ENCODE results near the gene PET100.

PET100 gene

DNA sequence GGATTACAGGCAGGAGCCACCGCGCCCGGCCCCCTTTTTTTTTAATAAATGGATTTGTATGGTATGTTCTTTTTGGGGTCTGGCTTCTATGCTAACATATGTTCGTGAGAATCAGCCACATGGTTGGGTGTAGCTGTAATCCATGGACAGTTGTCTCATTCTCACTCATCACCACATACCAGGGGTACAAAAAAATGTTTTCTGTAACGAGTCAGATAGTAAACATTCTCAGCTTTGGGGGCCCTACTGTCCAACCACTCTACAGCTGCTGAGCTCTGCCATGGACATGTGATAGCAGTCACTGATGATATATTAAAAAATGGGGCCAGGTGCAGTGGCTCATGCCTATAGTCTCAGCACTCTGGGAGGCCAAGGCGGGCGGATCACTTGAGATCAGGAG lies 34.1 kb downstream of the PET100 start:
- Histone ChIP-seq H3K36me3 (replicated peaks) (no peaks in the 10 kb centered on the region), H3K4me3 (ENCODE audit: low read depth, low read length) (no peak overlapping the region), H3K27me3 (replicated peaks) (no peaks in the 10 kb centered on the region), H3K27ac (no peak overlapping the region)
- no peak for DNase-seq
- TF ChIP-seq, protein P1, sequence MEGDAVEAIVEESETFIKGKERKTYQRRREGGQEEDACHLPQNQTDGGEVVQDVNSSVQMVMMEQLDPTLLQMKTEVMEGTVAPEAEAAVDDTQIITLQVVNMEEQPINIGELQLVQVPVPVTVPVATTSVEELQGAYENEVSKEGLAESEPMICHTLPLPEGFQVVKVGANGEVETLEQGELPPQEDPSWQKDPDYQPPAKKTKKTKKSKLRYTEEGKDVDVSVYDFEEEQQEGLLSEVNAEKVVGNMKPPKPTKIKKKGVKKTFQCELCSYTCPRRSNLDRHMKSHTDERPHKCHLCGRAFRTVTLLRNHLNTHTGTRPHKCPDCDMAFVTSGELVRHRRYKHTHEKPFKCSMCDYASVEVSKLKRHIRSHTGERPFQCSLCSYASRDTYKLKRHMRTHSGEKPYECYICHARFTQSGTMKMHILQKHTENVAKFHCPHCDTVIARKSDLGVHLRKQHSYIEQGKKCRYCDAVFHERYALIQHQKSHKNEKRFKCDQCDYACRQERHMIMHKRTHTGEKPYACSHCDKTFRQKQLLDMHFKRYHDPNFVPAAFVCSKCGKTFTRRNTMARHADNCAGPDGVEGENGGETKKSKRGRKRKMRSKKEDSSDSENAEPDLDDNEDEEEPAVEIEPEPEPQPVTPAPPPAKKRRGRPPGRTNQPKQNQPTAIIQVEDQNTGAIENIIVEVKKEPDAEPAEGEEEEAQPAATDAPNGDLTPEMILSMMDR (IDR thresholded peaks at IDR 0.05; ENCODE audit: low read depth, low read length, missing control alignments) = no peak
- in situ Hi-C loops (cut with HindIII; ENCODE audit: low pct_ligation_motif_present, low sequenced_read_pairs) = no loop called here

DNA sequence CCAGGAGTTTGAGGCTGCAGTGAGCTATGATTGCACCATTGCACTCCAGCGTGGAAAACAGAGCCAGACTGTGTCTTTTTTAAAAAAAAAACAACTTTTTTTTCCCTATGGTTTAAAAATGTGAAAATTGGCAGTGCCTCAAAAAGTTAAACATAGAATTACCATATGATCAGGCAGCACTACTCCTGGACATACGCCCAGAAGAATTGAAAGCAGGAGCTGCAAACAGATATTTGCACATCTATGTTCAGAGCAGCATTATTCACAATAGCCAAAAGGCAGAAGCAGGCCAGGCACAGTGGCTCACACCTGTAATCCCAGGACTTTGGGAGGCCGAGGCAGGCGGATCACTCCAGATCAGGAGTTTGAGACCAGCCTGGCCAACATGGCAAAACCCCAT lies 35.5 kb downstream of the PET100 start:
- Histone ChIP-seq H3K36me3 (replicated peaks) (no peaks in the 10 kb centered on the region), H3K4me3 (ENCODE audit: low read depth, low read length) (no peak overlapping the region), H3K27me3 (replicated peaks) (no peaks in the 10 kb centered on the region), H3K27ac (no peak overlapping the region)
- TF ChIP-seq, protein P1 (IDR thresholded peaks at IDR 0.05; ENCODE audit: low read depth, low read length, missing control alignments) = no peak
- no peak for DNase-seq
- in situ Hi-C loops (cut with HindIII; ENCODE audit: low pct_ligation_motif_present, low sequenced_read_pairs) = no loop called here

DNA sequence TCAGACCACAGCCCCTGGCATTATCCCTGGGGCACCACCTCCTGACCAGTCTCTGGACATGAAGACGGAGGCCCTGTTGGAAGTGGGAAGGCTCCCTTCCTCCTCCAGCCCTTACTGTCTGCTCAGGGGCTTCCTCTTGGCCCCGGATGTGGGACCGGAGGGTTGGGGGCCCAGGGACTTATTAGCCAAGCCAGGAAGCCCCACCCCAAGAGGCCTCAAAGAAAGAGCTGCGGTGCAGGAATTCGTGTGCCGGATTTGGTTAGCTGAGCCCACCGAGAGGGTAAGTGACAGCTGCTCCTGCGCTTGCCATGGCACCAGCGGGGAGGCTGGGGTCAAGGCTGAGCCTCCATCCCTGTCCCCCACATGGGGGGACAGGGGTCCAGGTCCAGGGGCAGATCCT lies 39.2 kb downstream of the PET100 start, which contains the start of gene RETN:
Gene RETN, plus strand, starts transcription at position 208 of the 400 bp plus-strand sequence. CDS start 278 bp downstream, outside the sequence.
- no peaks in the 10 kb centered on the region for H3K27me3 ChIP-seq (replicated peaks)
- no peak for DNase-seq
- H3K27ac ChIP-seq = no peak within 1 kb of the TSS
- in situ Hi-C loops (cut with HindIII; ENCODE audit: low pct_ligation_motif_present, low sequenced_read_pairs) = no loop called here
- TF ChIP-seq, protein P1 (IDR thresholded peaks at IDR 0.05; ENCODE audit: low read depth, low read length, missing control alignments) = no peak
- H3K36me3 ChIP-seq (replicated peaks) = no peaks in the 10 kb centered on the region
- H3K4me3 ChIP-seq (ENCODE audit: low read depth, low read length) = no peak within 1 kb of the TSS

DNA sequence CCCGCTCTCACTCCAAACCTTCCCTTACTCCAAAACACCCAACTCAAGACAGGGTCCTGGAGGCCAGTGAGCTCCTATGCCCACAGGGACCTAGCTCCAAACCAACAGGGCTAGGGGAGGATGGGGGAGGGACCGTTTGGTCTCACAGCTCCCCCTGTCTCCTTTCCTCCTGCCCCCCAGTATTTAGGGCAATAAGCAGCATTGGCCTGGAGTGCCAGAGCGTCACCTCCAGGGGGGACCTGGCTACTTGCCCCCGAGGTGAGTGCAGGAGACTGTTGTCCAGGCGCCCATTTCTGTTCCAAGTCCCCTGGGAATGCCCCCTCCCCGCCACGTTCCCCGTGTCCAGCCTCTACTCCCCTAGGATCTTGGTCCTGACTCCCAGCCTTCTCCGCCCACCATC lies 40.0 kb downstream of the PET100 start:
- Histone ChIP-seq H3K4me3 (ENCODE audit: low read depth, low read length) (no peak overlapping the region), H3K36me3 (replicated peaks) (no peaks in the 10 kb centered on the region), H3K27ac (no peak overlapping the region), H3K27me3 (replicated peaks) (no peaks in the 10 kb centered on the region)
- no peak for DNase-seq
- in situ Hi-C loops (cut with HindIII; ENCODE audit: low pct_ligation_motif_present, low sequenced_read_pairs) = no loop called here
- TF ChIP-seq, protein P1 (IDR thresholded peaks at IDR 0.05; ENCODE audit: low read depth, low read length, missing control alignments) = no peak

DNA sequence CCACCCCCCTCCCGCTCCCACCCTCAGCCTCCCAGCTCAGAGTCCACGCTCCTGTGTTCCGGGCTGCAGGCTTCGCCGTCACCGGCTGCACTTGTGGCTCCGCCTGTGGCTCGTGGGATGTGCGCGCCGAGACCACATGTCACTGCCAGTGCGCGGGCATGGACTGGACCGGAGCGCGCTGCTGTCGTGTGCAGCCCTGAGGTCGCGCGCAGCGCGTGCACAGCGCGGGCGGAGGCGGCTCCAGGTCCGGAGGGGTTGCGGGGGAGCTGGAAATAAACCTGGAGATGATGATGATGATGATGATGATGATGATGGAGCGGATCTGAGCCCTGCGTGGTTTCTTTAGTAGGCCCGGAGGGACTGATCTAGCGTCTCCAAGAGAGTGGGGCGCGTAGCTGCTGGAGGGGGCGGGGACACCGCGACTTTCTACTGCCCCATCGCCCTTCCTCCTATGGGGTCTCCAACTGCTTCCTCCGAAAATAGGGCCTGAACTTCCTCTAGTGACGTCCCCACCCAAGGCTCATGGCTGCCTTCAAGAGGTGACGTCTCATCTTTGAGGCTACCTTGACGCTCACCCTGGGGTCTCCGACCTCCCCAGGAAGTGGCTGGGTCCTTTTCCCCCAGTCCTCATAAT lies 40.7 kb downstream of the PET100 start:
- Histone ChIP-seq H3K27me3 (replicated peaks) (no peaks in the 10 kb centered on the region), H3K27ac (no peak overlapping the region), H3K36me3 (replicated peaks) (no peaks in the 10 kb centered on the region), H3K4me3 (ENCODE audit: low read depth, low read length) (no peak overlapping the region)
- in situ Hi-C loops (cut with HindIII; ENCODE audit: low pct_ligation_motif_present, low sequenced_read_pairs) = no loop called here
- TF ChIP-seq, protein P1 (IDR thresholded peaks at IDR 0.05; ENCODE audit: low read depth, low read length, missing control alignments) = no peak
- no peak for DNase-seq

DNA sequence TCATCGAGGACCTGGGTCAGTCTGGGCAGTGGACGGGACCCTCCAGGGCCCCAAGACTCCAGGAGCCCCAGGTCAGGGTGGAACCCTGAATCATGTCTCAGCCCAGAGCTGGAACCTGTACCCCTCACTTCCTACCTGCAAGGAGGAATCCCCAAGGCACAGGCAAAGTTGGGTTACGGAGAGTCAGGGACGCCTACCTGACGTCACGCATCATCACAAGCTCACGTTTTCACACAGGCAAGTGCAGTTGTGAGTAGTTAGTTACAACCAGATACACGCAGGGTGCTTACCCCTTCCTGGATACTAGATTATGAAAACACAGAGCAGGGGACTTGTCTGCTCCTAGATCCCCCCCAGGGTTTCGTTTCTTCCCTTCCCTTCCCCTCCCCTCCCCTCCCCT lies 41.2 kb downstream of the PET100 start:
- DNase-seq = no peak
- Histone ChIP-seq H3K27me3 (replicated peaks) (no peaks in the 10 kb centered on the region), H3K4me3 (ENCODE audit: low read depth, low read length) (no peak overlapping the region), H3K36me3 (replicated peaks) (no peaks in the 10 kb centered on the region), H3K27ac (no peak overlapping the region)
- in situ Hi-C loops (cut with HindIII; ENCODE audit: low pct_ligation_motif_present, low sequenced_read_pairs) = no loop called here
- TF ChIP-seq, protein P1 (IDR thresholded peaks at IDR 0.05; ENCODE audit: low read depth, low read length, missing control alignments) = no peak
